ENCODE results near the gene MYO1D.
"Not testable (repeated sequence)": the region's sequence is repeated elsewhere in the genome, so short reads cannot be mapped to it uniquely, and the experiment has no call there.

Gene MYO1D

GRCh38 chr17:32658470-32659418 lies 218.2 kb downstream of the MYO1D start:
- DNase-seq, result no peak

GRCh38 chr17:32656886-32657285 lies 220.0 kb downstream of the MYO1D start:
- DNase-seq, result no peak

GRCh38 chr17:32654324-32654723 lies 222.6 kb downstream of the MYO1D start:
- no peak for DNase-seq

- DNase-seq, result no peak
These were observed 225.8 kb downstream of the MYO1D start for GRCh38 chr17:32651084-32651483.

GRCh38 chr17:32648450-32648849 lies 228.5 kb downstream of the MYO1D start:
- no peak for DNase-seq

GRCh38 chr17:32646941-32647340 lies 230.0 kb downstream of the MYO1D start:
- DNase-seq, result no peak

GRCh38 chr17:32641514-32641913 lies 235.4 kb downstream of the MYO1D start:
- DNase-seq, result not testable (repeated sequence)

- DNase-seq, result no peak
These were observed 240.2 kb downstream of the MYO1D start for GRCh38 chr17:32636598-32637218.

GRCh38 chr17:32634167-32634566 lies 242.8 kb downstream of the MYO1D start:
- DNase-seq, result no peak

- no peak for DNase-seq
These were observed 245.4 kb downstream of the MYO1D start for GRCh38 chr17:32631341-32632096.

- no peak for DNase-seq
These were observed 247.2 kb downstream of the MYO1D start for GRCh38 chr17:32629563-32630190.

GRCh38 chr17:32628271-32629044 lies 248.5 kb downstream of the MYO1D start:
- no peak for DNase-seq

- no peak for DNase-seq
These were observed 249.5 kb downstream of the MYO1D start for GRCh38 chr17:32627239-32627996.

- DNase-seq, result no peak
These were observed 250.5 kb downstream of the MYO1D start for GRCh38 chr17:32626379-32626791.

GRCh38 chr17:32625971-32626370 lies 251.0 kb downstream of the MYO1D start:
- DNase-seq, result no peak

- no peak for DNase-seq
These were observed 253.7 kb downstream of the MYO1D start for GRCh38 chr17:32623196-32623595.

- DNase-seq, result no peak
These were observed 254.4 kb downstream of the MYO1D start for GRCh38 chr17:32622540-32622939.

- DNase-seq, result no peak
These were observed 255.2 kb downstream of the MYO1D start for GRCh38 chr17:32621612-32622312.

- no peak for DNase-seq
These were observed 261.6 kb downstream of the MYO1D start for GRCh38 chr17:32615326-32615725.

GRCh38 chr17:32610943-32611342 lies 266.0 kb downstream of the MYO1D start:
- no peak for DNase-seq

All from activated CD8-positive, alpha-beta memory T cell treated with anti-CD3 and anti-CD28 coated beads, Interleukin-2, amount 50 U/mL, for 48 hours (primary cell).